Ovary (tissue), 3 donors: ENCODE data around the gene DUSP2.

ENCODE experiments used
- POLR2A ChIP-seq: fragments of 450-650 bp; IDR thresholded peaks from one replicate; pipeline ENCODE4 v1.6.1; 2017; ENCODE audit warnings: antibody characterized with exemption, mild to moderate bottlenecking, moderate library complexity
- TF ChIP-seq, protein P1 (sequence below), 3 donors: fragments of 450-650 bp in 2 of 3; fragments of 200-600 bp in 1 of 3; IDR thresholded peaks; one replicate each; pipeline versions ENCODE4 v1.5.1 to v1.8.0; 2016 to 2022; ENCODE audit warnings: antibody characterized with exemption in 3 of 3, mild to moderate bottlenecking in 1 of 3
- donor health status: DM: no; HTN: no; CAD: no.

DNA sequence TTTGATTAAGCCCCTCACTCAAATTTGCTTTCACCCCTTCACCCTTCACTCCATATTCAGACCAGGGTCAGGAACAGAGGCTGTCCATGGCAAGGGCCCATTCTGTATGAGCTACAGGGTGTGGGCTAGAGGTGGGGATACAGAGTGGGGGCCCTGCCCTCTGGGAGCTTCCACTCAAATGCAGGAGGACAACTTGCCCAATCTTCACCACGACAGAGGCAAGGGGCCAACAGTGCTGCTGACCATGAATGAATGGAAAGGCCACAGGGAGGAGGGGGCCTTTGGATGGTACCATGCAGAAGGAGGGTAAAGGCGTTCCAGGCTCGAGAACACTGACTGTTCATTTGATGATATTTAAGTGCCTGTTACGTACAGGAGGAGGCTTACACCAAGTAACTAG lies 51.7 kb downstream of the DUSP2 start:
- no peak for TF ChIP-seq POLR2A
- TF ChIP-seq, protein P1, sequence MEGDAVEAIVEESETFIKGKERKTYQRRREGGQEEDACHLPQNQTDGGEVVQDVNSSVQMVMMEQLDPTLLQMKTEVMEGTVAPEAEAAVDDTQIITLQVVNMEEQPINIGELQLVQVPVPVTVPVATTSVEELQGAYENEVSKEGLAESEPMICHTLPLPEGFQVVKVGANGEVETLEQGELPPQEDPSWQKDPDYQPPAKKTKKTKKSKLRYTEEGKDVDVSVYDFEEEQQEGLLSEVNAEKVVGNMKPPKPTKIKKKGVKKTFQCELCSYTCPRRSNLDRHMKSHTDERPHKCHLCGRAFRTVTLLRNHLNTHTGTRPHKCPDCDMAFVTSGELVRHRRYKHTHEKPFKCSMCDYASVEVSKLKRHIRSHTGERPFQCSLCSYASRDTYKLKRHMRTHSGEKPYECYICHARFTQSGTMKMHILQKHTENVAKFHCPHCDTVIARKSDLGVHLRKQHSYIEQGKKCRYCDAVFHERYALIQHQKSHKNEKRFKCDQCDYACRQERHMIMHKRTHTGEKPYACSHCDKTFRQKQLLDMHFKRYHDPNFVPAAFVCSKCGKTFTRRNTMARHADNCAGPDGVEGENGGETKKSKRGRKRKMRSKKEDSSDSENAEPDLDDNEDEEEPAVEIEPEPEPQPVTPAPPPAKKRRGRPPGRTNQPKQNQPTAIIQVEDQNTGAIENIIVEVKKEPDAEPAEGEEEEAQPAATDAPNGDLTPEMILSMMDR (IDR thresholded peaks at IDR 0.05): no peak
